NCI-H2107 treated with DMSO at 0.1 percent for 48 hours (cell line): ENCODE results near the gene LDLRAD4.
A peak's percentile ranks its signal among the peaks of the same experiment; 100 is the strongest.

Experiments used
- DNase-seq: peaks from one replicate; lab custom pipeline; 2025; ENCODE audit not compliant: unreplicated experiment; lab: John Stamatoyannopoulos, UW

LDLRAD4 gene

DNA sequence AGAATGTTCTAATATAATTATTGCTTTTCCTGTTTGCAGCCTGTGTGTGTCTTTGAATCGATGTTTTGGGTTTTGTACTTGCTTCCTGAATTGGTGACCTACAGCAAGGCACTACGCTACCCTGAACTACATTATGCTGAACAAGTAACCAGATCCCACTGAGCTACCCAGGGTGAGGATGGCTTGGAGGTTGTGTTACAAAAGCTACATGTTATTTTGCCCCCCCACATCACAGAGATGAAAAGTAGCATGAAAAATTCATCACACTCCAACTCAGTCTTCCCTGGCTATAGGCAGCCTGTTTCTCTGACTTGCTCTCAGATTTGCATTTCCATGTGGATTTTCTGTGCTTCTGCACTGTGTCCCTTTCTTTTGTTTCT lies 162.1 kb downstream of the LDLRAD4 start:
- DNase-seq: peak; percentile 20

DNA sequence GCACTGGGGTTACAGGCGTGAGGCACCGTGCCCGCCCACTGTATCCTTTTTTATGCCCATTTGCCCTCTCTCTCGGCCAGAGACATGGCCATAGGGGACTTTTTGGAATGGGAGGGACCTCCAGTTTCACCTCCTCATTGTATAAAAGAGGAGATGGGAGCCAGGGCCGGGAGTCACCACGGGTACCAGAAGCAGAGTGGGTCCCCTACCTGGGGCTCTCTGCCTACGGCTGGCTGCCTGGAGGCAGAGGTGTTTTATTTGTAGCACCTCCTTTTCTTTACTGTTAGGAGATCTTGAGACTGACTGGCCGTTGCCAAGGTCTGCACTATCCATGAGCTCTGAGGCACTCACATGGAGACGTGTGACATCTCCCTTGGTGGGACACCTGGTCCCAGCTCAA lies 162.8 kb downstream of the LDLRAD4 start:
- DNase-seq: no peak

DNA sequence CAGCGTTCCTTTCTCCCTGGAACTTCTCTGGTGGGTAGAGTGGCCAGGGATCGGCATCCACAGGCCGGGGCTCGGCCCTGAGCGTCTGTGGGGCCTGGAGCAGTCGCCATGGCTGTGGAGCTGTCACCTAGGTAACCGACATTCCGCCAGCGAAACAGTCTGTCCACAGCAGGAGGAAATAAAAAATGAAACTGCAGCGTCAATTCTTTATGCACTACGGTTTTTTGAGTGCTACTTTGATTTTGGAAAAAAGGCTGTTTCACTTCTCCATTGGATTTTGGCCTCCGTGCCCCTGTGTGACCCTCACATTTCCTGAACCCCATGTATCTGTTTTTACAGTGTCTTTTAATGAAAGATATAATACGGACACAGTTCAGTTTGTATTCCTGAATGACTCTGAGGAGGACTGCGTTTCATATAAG lies 163.4 kb downstream of the LDLRAD4 start:
- no peak for DNase-seq

DNA sequence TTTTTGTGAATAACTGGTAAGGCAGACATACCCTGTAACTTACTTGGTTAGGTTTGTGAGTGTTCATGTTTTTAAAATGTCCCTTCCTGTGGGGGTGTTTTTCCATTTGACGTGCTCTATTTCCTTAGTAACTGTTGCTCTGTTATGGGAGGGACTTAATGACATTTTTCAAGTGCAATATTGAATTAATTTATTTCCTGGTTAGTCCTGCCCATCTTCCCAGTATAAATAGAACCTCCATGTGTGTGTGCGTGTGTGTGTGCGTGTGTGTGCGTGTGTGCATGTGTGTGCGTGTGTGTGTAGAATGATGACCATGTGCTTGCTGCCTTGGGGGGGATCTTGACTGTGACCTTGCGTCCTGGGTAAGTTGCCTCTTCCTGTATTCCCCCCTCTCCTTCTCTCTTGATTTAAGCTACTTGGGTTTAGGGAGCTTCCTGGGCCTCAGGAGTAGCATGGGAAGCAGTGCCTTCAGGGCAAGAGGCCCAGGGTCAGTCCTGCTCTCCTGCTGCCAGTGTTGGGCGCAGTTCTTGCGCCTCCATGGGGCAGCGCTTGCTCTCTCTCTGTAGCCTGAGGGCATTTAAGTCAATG lies 163.9 kb downstream of the LDLRAD4 start:
- DNase-seq: peak; percentile 2

DNA sequence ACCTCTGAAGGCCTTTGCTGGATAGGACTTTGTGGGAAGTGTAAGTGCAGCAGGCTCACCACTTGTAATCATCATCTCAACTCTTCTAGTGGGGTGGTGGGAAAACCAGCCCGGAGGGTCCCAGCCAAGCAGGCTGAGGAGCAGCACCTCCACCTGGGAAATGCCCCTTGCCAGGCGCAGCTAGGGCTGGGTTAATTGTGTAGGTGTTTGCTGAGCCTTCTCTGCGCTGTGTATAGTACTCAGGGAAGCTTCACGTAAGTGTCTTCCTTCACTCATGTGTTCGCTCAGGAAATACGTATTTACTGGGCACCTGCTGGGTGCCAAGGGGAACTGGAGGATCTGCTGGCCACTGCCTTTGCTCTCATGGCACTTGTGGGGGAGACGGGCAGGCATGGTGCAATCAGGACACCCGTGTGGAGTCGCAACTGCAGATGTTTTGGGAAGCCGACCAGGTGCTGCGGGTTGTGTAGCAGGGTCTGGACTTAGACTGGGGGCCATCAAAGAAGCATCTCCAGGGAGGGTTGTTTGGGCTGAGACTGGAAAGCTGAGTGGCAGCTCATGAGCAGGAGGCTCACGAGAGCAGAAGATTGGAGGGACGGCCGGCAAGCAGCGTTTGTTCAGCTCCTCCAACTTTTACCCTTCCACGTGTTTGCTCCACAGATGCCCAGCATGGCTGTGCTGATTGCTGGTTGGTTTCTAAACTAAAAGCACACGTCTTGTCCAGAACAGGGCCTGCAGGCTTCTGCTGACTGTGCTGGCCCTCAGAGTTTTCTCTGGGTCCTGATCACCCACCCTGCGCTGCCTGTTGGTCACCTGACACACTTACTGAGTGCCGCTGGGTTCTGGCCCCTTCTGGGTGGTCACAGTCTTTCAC lies 164.6 kb downstream of the LDLRAD4 start:
- no peak for DNase-seq

DNA sequence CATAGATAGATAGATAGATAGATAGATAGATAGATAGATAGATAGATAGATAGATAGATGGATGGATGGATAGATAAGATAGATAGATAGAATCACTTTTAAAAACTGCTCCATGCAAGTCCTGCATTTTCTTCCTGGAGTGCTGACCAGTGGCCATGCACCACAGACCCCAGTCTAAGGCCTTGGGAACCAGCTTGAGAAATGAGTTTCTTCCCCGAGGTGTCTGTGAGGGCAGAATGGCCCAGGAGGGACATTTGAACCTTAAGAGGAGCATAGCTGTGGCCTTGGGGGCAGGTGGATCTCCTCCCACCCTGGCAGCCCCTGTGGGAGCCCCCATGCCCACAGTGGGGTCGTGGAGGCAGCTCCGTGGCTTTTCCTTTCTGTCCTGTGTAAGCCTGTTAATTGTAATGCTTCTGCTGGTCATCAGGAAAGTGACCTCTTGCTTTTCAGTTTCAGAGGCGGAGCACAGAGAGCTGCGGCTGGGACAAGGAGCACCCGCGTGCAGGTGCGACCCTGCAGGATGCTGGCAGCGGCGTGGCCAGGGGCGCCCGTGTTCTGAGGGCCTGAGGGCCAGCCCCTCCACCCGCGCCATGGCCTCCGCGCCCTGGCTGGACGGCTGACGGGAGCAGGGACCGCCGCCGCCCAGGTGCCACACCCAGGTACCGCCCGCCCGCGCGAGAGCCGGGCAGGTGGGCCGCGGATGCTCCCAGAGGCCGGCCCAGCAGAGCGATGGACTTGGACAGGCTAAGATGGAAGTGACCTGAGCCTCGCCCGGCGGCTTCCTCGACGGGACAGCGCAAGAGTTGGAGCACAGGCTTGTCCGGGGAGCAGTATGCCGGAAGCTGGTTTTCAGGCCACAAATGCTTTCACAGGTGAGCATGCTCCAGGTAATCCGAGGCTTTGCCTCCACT lies 168.6 kb downstream of the LDLRAD4 start:
- no peak for DNase-seq

DNA sequence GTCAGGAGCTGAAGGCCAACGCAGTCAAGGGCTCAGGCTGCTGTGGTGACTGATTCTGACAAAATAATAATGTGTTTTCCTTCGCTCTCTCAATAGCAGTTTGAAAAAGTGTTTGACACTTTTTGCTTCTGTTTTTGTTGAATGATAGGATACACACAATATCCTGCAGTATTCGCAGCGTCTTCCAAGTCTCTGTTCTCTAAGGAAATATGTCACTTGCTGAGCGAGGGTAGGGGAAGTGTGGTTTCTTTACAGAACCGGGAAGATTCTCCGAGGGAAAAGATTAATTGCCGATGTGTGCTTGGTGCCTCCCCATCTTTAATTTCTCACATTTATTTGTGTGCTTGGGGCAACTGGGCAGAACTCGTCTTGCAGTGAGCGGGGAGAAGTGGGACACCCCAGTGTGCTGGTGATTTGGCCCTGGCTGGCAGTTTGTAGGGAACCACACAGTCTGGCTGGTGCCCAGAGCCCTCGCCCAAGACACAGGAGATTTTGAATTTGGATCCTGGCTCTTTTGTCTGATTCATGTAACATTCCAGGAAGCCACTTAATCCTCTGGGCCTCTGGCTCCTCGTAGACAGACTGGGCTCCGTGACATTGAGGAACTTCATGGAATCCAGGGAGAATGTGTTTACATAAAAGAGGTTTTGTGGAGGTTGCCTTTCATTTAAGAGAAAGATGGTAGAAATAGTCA lies 169.4 kb downstream of the LDLRAD4 start:
- DNase-seq: no peak

DNA sequence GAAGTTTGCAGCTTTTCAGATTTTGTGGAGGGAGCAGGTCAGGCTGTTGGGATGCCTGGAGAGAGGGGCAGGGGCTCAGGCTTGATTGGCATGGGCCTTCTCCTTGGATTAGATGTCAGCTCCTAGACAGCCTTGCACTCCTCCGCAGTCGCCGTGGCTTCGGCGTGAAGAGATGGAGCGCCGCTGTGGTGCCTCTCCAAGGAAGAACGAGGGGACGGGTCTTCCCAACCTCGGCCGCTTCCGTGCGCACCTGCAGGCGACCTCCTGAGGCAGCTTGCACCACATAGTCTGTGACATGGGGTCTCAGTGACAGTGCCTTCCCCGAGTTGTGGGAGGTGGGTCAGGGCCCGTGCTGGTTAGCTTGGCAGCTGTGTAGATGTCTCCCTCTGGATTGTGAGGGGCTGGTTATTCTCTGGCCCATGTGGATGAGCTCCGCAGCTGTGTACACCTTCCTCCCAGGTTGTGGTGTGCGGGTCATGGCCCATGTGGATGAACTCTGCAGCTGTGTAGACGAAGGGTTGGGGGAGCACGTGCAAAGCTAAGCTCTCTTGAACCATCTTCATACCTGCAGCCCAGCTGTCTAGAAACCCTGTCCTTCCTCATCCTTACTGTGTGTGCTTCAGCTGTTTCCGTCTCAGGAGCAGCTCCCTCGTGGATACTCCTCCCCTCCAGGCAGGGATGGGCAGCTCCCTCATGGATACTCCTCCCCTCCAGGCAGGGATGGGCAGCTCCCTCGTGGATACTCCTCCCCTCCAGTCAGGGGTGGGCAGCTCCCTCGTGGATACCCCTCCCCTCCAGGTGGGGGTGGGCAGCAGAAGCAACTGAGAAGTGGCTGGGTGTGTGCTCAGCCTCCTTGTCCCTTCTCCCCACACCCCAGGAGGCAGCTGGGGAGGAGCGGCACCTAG lies 170.3 kb downstream of the LDLRAD4 start:
- DNase-seq: no peak

DNA sequence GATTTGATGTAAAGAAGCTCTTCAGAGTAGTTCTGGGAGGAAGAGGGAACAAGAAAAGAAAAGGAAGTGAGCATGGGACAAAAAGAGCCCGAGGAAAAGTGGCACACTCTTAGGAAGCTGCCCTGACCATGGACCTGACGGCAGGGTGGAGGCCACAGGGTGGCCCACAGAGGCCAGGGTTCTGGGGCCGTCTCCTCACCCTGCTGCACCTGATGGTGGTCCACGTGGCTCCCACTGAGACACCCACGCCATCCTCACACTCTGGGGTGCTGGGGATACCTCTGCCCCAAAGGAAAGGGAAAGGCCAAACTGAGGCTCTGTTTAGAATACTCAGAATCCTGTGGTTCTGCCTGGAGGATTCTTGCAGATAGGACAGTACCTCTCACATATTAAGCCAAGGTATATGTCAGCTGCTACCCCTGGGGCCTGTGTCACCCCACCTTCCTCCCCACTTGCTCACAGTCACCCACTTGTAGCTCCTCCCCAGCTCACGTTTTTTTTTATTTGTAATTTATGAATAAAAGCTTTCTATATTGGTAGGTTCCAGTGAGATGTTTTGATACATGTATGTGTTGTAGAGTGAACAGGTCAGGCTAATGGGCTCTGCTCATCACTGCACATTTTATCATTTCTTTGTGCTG lies 171.1 kb downstream of the LDLRAD4 start:
- DNase-seq: no peak

DNA sequence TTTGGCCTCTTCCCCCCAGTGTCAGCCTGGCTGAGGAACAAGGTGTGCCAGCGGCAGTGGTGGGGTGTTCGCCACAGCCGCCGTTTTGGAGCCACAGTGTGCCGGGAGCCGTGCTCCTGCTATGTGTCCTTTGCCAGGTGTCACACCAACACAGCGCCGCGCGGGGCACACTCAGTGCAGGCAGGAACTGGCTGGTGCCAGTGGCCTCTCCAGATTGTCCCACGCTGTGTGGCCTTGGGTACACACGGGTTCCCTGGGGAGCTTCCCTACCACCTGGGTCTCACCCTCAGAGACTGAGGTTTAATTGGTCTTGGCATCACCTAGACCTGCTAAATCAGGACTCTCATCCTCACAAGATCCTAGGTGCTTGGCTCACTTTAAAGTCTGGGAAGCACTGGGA lies 171.6 kb downstream of the LDLRAD4 start:
- no peak for DNase-seq

DNA sequence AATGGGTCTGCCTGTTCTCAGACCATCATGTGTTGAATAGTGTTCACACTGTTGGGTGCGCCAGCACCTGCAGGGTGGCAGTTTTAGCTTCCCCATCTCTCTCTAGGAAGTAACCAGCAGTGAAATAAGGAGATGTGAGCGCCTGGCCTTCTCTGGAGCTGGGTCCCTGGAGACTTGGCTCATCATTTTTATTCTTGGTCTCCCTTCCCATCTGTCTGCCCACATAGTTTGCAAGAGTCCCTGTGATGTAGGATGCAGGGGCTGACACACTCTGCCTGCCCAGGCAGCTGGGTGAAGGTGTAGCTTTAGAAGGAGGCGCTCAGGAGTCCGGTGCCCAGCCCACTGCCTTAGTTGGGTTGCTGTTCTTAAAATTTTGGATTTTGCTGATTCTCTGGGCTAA lies 172.2 kb downstream of the LDLRAD4 start:
- no peak for DNase-seq

DNA sequence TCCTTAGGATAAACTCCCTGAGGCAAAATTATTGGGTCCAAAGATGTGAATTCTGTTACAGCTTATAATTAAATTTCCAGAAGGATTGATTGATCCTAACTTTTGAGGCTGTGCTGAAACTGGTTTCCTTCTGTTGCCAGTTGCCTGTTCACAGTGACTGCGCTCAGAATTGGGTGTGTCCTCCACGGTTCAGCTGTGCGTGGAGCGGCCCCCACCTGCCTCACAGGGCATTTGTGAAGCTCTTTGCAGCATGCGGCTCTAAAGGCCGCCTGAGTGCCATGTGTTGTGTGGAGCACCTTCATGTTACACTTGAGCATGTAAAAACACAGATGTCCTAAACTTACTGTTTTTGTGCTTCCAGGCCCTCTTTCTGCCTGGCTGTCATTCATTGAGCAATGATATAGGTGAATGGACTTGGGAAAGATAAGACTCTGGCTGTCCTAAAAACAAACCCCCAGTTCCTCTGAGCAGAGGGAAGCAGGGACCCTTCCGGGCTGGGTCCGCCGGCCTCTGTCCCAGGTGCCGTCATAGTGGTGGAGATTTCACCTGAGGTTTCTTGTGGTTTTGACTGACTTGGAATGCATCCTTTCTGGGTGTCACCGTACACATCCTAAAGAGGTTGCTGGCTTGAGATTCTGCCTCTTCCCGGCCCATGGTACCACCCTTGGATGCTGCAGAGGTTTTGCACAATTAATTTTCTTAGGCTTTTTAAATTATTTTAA lies 173.6 kb downstream of the LDLRAD4 start:
- DNase-seq: no peak

DNA sequence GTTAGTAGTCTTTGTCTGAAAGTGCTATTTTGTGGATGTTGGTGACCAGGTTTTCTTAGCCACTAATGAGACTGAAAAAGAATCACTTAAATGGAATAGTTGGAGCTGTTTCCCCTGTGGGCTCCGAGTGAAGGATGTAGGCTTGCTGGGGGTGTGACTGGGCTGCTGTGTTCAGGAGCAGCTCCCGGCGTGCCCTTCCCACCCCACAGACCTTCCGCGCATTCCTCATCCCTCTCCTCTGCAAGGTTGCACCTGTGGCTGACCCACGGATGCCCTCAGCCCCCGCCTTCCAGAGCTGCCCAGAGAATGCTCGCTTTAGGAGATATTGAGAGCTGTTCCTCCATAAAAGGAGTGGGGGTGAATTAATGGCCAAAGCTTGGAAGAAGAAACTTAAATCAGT lies 174.3 kb downstream of the LDLRAD4 start:
- DNase-seq: no peak

DNA sequence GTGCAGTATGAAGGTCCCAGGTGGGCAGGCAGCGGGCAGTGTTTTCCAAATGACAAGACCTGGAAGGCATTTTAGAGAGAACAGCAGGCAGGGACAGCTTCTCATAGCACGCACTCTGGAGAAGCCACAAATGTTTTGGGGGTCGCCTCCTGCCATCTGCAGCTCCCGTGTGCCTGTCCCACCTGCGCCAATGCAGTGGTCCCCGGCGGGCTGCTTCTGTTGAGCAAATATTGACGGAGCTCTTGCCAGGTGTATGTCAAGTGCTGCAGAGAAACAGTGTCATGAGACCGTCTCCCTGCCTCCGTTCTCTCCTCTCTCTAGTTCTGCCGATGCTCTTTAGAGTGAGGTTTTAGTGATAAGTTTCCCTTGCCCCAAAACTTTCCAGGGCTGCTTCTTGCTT lies 174.8 kb downstream of the LDLRAD4 start:
- no peak for DNase-seq

DNA sequence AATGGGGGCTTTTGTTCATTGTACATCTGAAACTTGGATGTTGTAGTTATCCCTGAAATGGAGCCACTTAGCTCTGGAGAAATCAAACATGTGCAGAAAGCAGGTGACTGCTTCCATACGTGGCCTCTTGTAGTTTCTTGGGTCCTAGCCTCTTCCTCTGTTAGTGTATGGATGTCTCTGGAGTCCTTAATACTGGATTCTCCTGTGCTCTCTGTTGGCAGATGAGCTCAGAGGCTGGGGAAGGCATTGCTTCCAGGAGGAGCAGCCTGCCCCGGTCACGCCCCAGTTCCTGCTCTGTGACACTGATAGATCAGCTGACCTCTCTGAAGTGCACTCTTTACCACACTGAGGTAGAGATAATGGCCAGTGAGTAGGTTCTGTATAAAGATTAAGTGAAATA lies 176.2 kb downstream of the LDLRAD4 start:
- peak; percentile 12 for DNase-seq

DNA sequence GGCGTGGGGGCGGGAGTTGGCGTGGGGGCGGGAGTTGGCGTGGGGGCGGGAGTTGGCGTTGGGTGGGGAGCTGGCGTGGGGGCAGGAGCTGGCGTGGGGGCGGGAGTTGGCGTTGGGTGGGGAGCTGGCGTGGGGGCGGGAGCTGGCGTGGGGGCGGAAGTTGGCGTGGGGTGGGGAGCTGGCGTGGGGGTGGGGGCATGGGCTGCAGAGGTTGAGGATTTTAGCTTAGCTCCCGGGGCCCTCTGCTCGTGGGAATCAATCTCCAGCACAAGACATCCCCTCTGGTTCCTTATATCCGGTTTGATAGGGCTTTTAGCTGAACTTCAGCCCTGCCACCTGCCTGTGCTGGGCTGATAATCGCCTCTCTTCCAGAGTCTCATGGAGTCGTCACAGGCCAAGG lies 177.0 kb downstream of the LDLRAD4 start:
- no peak for DNase-seq

DNA sequence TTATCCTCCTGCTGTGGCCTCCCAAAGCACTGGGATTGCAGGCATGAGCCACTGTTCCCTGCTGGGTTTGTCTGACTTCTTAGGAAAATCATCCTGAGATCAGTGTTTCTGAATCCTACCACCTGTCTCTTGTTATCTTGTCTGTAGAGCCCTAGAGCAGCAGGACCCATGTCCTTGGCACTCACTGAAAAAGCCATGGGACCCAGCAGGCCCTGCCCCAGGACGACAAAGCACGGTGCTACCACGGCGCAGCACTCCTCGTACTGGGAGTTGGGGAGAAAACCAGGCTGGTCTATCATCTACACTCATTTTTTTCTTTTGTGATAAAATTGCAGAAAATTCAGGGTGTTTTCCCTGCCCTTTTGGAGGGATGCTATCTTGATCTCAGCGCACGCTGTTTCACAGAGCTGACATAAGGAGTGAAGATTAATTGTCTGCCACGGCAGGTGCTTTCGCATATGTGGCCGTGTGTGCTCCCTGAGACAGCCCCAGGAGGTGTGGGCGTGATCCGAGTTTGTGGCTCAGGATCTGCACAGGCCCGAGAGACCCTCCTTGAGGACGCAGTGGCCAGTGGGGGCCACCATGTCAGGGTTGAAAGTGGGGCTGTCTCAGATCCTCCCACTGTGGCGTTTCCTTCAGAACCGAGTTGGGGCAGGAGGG lies 179.1 kb downstream of the LDLRAD4 start:
- DNase-seq: no peak

DNA sequence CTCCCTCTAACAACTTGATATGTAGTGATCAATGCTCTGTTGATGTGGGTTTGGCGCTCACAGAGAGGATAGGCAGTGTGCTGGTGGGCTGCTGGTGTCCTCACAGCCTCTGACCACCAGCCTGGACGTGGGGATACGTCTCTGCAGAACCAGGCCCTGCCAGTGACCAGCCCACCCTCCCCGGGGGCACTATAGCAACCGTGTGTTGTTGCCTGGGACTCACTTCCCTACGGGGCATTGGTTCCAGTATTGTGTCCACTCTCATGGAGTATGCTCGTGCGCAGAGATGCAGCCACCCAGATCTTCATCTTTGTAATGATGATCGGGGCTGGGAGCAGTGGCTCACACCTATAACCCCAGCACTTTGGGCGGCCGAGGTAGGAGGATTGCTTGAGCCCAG lies 180.1 kb downstream of the LDLRAD4 start:
- no peak for DNase-seq
